Stomach smooth muscle (tissue), 2 donors: Measurements from ENCODE around the gene PAFAH2.

Experiments used
- H3K27ac ChIP-seq: one replicate; pipeline ENCODE4 v1.7.0; 2013; ENCODE audit warnings: mild to moderate bottlenecking, low read length, inconsistent platforms
- H3K27me3 ChIP-seq, 2 donors: one replicate each; pipeline ENCODE4 v1.7.0; 2013; ENCODE audit warnings: low read length in 2 of 2; ENCODE audit not compliant: insufficient read depth in 2 of 2, control insufficient read depth in 1 of 2
- H3K36me3 ChIP-seq, 2 donors: one replicate each; pipeline ENCODE4 v1.7.0; 2013; ENCODE audit warnings: low read length in 2 of 2; ENCODE audit not compliant: control insufficient read depth in 2 of 2, insufficient read depth in 2 of 2
- H3K4me1 ChIP-seq: one replicate; pipeline ENCODE4 v1.7.0; 2013; ENCODE audit warnings: low read length; ENCODE audit not compliant: control insufficient read depth, insufficient read depth
- H3K4me3 ChIP-seq, 2 donors: one replicate each; pipeline ENCODE4 v1.7.0; 2013; ENCODE audit warnings: low read length in 2 of 2
- H3K9ac ChIP-seq, 2 donors: one replicate each; pipeline ENCODE4 v1.7.0; 2013; ENCODE audit warnings: low read length in 2 of 2, mild to moderate bottlenecking in 1 of 2
- H3K9me3 ChIP-seq, 2 donors: one replicate each; pipeline ENCODE4 v1.7.0; 2013; ENCODE audit warnings: low read length in 2 of 2; ENCODE audit not compliant: control insufficient read depth in 2 of 2
- donor health status: healthy.
- donor health status: Pancreatic carcinoma.

The PAFAH2 gene

GRCh38 chr1:25927521-25928265 is 70.2 kb downstream of the PAFAH2 start:
- Histone ChIP-seq H3K9ac (no peak overlapping the region), H3K36me3 (no peaks in the 10 kb centered on the region), H3K27ac (no peak overlapping the region), H3K4me3 (no peak overlapping the region), H3K9me3 (no peaks in the 10 kb centered on the region), H3K4me1 (peaks cover 8% of the 10 kb centered on the region), H3K27me3 (peaks cover 7 to 11% of the 10 kb centered on the region in 2 donors)

- H3K27ac ChIP-seq = no peak overlapping the region
- no peaks in the 10 kb centered on the region for H3K9me3 ChIP-seq
- peaks cover 14% of the 10 kb centered on the region for H3K4me1 ChIP-seq
- no peak overlapping the region for H3K4me3 ChIP-seq
- no peaks in the 10 kb centered on the region for H3K36me3 ChIP-seq
- H3K27me3 ChIP-seq = peaks cover 12 to 16% of the 10 kb centered on the region in 2 donors
- no peak overlapping the region for H3K9ac ChIP-seq
These were observed 70.9 kb downstream of the PAFAH2 start for GRCh38 chr1:25926731-25927496.

- H3K27ac ChIP-seq = no peak overlapping the region
- H3K9ac ChIP-seq = no peak overlapping the region
- H3K9me3 ChIP-seq = no peaks in the 10 kb centered on the region
- H3K36me3 ChIP-seq = no peaks in the 10 kb centered on the region
- peaks cover 13 to 16% of the 10 kb centered on the region in 2 donors for H3K27me3 ChIP-seq
- peaks cover 14% of the 10 kb centered on the region for H3K4me1 ChIP-seq
- H3K4me3 ChIP-seq = no peak overlapping the region
These were observed 73.4 kb downstream of the PAFAH2 start for GRCh38 chr1:25924454-25924853.

- H3K27ac ChIP-seq = peak overlapping the region; percentile 49
- peak overlapping the region; percentile 74 for H3K4me3 ChIP-seq
- H3K9me3 ChIP-seq = no peaks in the 10 kb centered on the region
- H3K4me1 ChIP-seq = peaks cover 14% of the 10 kb centered on the region
- no peaks in the 10 kb centered on the region for H3K36me3 ChIP-seq
- peaks cover 16% of the 10 kb centered on the region in 2 donors for H3K27me3 ChIP-seq
- H3K9ac ChIP-seq = peak overlapping the region; percentile 52 to 60
These were observed 74.8 kb downstream of the PAFAH2 start for GRCh38 chr1:25922971-25923552.

GRCh38 chr1:25922056-25922970 is 75.5 kb downstream of the PAFAH2 start:
- peak overlapping the region; percentile 74 for H3K4me3 ChIP-seq

GRCh38 chr1:25918615-25919014 is 79.2 kb downstream of the PAFAH2 start:
- Histone ChIP-seq H3K9ac (no peak overlapping the region), H3K4me3 (no peak overlapping the region), H3K4me1 (peaks cover 12% of the 10 kb centered on the region), H3K27me3 (peaks cover 12 to 13% of the 10 kb centered on the region in 2 donors), H3K27ac (no peak overlapping the region), H3K9me3 (no peaks in the 10 kb centered on the region), H3K36me3 (no peaks in the 10 kb centered on the region)

More at GRCh38 chr1:25922056-25922970, 75.5 kb downstream of the PAFAH2 start:
- peaks cover 16% of the 10 kb centered on the region in 2 donors for H3K27me3 ChIP-seq
- peak overlapping the region; percentile 42 to 52 for H3K9ac ChIP-seq
- no peaks in the 10 kb centered on the region for H3K9me3 ChIP-seq
- peak overlapping the region; percentile 49 for H3K27ac ChIP-seq
- H3K36me3 ChIP-seq = no peaks in the 10 kb centered on the region
- peaks cover 14% of the 10 kb centered on the region for H3K4me1 ChIP-seq

- no peak overlapping the region for H3K27ac ChIP-seq
- no peaks in the 10 kb centered on the region for H3K36me3 ChIP-seq
- H3K9me3 ChIP-seq = no peaks in the 10 kb centered on the region
These were observed 79.9 kb downstream of the PAFAH2 start for GRCh38 chr1:25917996-25918395.

GRCh38 chr1:25916460-25916859 is 81.4 kb downstream of the PAFAH2 start:
- Histone ChIP-seq H3K27me3 (peaks cover 0 to 3% of the 10 kb centered on the region in 2 donors), H3K9me3 (no peaks in the 10 kb centered on the region), H3K4me3 (no peak overlapping the region), H3K4me1 (no peaks in the 10 kb centered on the region), H3K9ac (no peak overlapping the region), H3K27ac (no peak overlapping the region), H3K36me3 (no peaks in the 10 kb centered on the region)

More at GRCh38 chr1:25917996-25918395, 79.9 kb downstream of the PAFAH2 start:
- peaks cover 8 to 9% of the 10 kb centered on the region in 2 donors for H3K27me3 ChIP-seq
- no peak overlapping the region for H3K4me3 ChIP-seq
- no peak overlapping the region for H3K9ac ChIP-seq
- H3K4me1 ChIP-seq = peaks cover 8% of the 10 kb centered on the region

- Histone ChIP-seq H3K27ac (no peak overlapping the region), H3K9ac (no peak overlapping the region), H3K36me3 (no peaks in the 10 kb centered on the region)
These were observed 83.5 kb downstream of the PAFAH2 start for GRCh38 chr1:25914074-25914995.

More at GRCh38 chr1:25914074-25914995, 83.5 kb downstream of the PAFAH2 start:
- no peaks in the 10 kb centered on the region for H3K4me1 ChIP-seq
- no peaks in the 10 kb centered on the region for H3K9me3 ChIP-seq
- H3K4me3 ChIP-seq = no peak overlapping the region
- peaks cover 0 to 3% of the 10 kb centered on the region in 2 donors for H3K27me3 ChIP-seq
